Measurements from ENCODE around the gene DSCAML1. TPM values are rescaled to one million over a fixed set of nuclear protein-coding genes. Genes with fewer than 3 reads are reported as not detected.

The DSCAML1 gene
- polyA plus RNA-seq, 1 donor = 2.8 TPM

Other genes with a start within 250 kb of the DSCAML1 start
- 316 TPM for gene FXYD2, start 27.5 kb upstream of the DSCAML1 start, polyA plus RNA-seq (ENCODE audit: insufficient read length)
- 114 TPM for gene FXYD6, start 79.4 kb upstream of the DSCAML1 start, polyA plus RNA-seq (ENCODE audit: insufficient read length)
- 0.58 TPM for gene TMPRSS13, start 132.2 kb upstream of the DSCAML1 start, polyA plus RNA-seq (ENCODE audit: insufficient read length)
- gene IL10RA, start 189.2 kb upstream of the DSCAML1 start, polyA plus RNA-seq (ENCODE audit: insufficient read length) = 2.1 TPM

All from left kidney (tissue), 1 donor.